Measurements from ENCODE around the gene CFAP97D1.

GRCh38 chr17:43780135-43780534, at the start of gene CFAP97D1:
- no peak for TF ChIP-seq CTCF (IDR thresholded peaks at IDR 0.05)
- no peak for TF ChIP-seq POLR2A (IDR thresholded peaks at IDR 0.05)
